K562 (cell line): ENCODE data around the gene CCNQ. TPM values are rescaled to one million over a fixed set of nuclear protein-coding genes. Genes with fewer than 3 reads are reported as not detected.

Experiments used
- ATAC-seq: fragments of 200-7000 bp; cut with Tn5 transposase; 3 replicates; pipeline ENCODE4 v1.9.1; 2020; ENCODE audit warnings: moderate library complexity
- BruUV-seq: library from RNA; stranded (reverse); fragments of 400-500 nt; replicated peaks from 2 replicates; lab custom pipeline; 2021; lab: Mats Ljungman, UMichigan
- CTCF ChIA-PET: fragments of 300-600 bp; formaldehyde crosslinking; extraction: SDS; loops from one replicate; lab custom pipeline; 2021; ENCODE audit warnings: low intra/inter-chr PET ratio; lab: Yijun Ruan, JAX
- POLR2A ChIA-PET: fragments of 300-600, 350-650 bp; sonication (Branson Sonifier 250); formaldehyde crosslinking; extraction: SDS; loops from one replicate; lab custom pipeline; 2021; ENCODE audit warnings: antibody characterized with exemption, inconsistent platforms; lab: Yijun Ruan, JAX
- DNase-seq, 4 experiments: peaks; one replicate each; pipeline versions ENCODE4 v3.0.0 to v3.0.0-alpha.2; 2011 to 2018; ENCODE audit warnings: low spot score in 3 of 4, mixed read lengths in 3 of 4; ENCODE audit errors: extremely low read depth in 1 of 4
- FAIRE-seq: peaks from 2 replicates; lab custom pipeline; 2011; peaks lifted over from hg19 to GRCh38; lab: Jason Lieb, UNC
- H2AFZ ChIP-seq: 2 replicates; pipeline ENCODE4 v1.6.0; 2011; ENCODE audit warnings: low read depth, low read length, control low read depth, inconsistent platforms
- H3K27ac ChIP-seq: fragments of 200-600 bp; 3 replicates; pipeline ENCODE4 v1.8.0; 2011; ENCODE audit warnings: low read depth, mild to moderate bottlenecking, control low read depth, inconsistent platforms, low read length, moderate library complexity, mixed read lengths; ENCODE audit errors: extremely low read depth
- H3K27me3 ChIP-seq, 2 experiments: fragments of 300-600 bp in 1 of 2; 2 replicates in 1 of 2; 3 replicates in 1 of 2; pipeline versions ENCODE4 v1.6.0 to v1.8.0; 2011; ENCODE audit warnings: inconsistent platforms in 2 of 2, low read length in 2 of 2, mild to moderate bottlenecking in 1 of 2, mixed read lengths in 1 of 2, moderate library complexity in 1 of 2; ENCODE audit not compliant: control insufficient read depth in 2 of 2, insufficient read depth in 2 of 2
- H3K36me3 ChIP-seq: fragments of 300-600 bp; 3 replicates; pipeline ENCODE4 v1.8.0; 2011; ENCODE audit warnings: mild to moderate bottlenecking, low read length, inconsistent platforms; ENCODE audit not compliant: control insufficient read depth, insufficient read depth
- H3K4me1 ChIP-seq, 2 experiments: fragments of 200-600 bp in 1 of 2; replicated peaks in 1 of 2; 2 replicates in 1 of 2; 3 replicates in 1 of 2; pipeline versions ENCODE4 v1.5.1 to v1.8.0; 2011; ENCODE audit warnings: inconsistent platforms in 2 of 2, low read length in 2 of 2, mild to moderate bottlenecking in 1 of 2, mixed read lengths in 1 of 2, moderate library complexity in 1 of 2; ENCODE audit not compliant: control insufficient read depth in 2 of 2, insufficient read depth in 2 of 2
- H3K4me2 ChIP-seq: 2 replicates; pipeline ENCODE4 v1.6.1; 2011; ENCODE audit warnings: low read length, control low read depth, inconsistent platforms, mixed read lengths; ENCODE audit not compliant: insufficient read depth
- H3K4me3 ChIP-seq: fragments of 200-600 bp; sonication (generic), shearing (Covaris generic); 2 replicates; pipeline ENCODE4 v1.5.1; 2016; ENCODE audit warnings: control low read depth, inconsistent platforms
- H3K79me2 ChIP-seq: fragments of 200-600 bp; 3 replicates; pipeline ENCODE4 v1.8.0; 2011; ENCODE audit warnings: low read length, inconsistent platforms; ENCODE audit not compliant: control insufficient read depth, insufficient read depth
- H3K9ac ChIP-seq, 2 experiments: 2 replicates each; pipeline versions ENCODE4 v1.6.0 to v1.6.1; 2011; ENCODE audit warnings: low read depth in 2 of 2, low read length in 2 of 2, control low read depth in 1 of 2, inconsistent platforms in 1 of 2, mild to moderate bottlenecking in 1 of 2, mixed read lengths in 1 of 2; ENCODE audit not compliant: insufficient read depth in 1 of 2
- H3K9me1 ChIP-seq: one replicate; pipeline ENCODE4 v1.6.0; 2011; ENCODE audit warnings: inconsistent platforms, mild to moderate bottlenecking, low read length, moderate library complexity; ENCODE audit not compliant: control insufficient read depth, insufficient read depth
- H3K9me3 ChIP-seq: replicated peaks from 2 replicates; pipeline ENCODE4 v1.5.1; 2011; ENCODE audit warnings: low read depth, low read length, inconsistent platforms; ENCODE audit not compliant: control insufficient read depth, insufficient read depth
- H4K20me1 ChIP-seq: replicated peaks from 2 replicates; pipeline ENCODE4 v1.6.1; 2011; ENCODE audit warnings: low read length, inconsistent platforms, mixed read lengths; ENCODE audit not compliant: control insufficient read depth, insufficient read depth
- ZFP36 ChIP-seq: fragments of 150-350 bp; IDR thresholded peaks from 2 replicates; pipeline ENCODE4 v1.6.1; 2018; ENCODE audit warnings: low read length, low read depth; ENCODE audit not compliant: partially characterized antibody
- WGBS: fragments of 100-300 bp; shearing (Covaris generic); methylation state at CpG from one replicate; pipeline ENCODE4 v1.1.6; 2016; ENCODE audit warnings: low coverage, mixed read lengths; ENCODE audit not compliant: insufficient coverage; ENCODE audit errors: missing lambda C conversion rate; 5-methylcytosine and 5-hydroxymethylcytosine counted together
- in situ Hi-C: fragments of 300-500 bp; cut with MboI; formaldehyde crosslinking; loops from 4 replicates; pipeline ENCODE4 v1.15.0; 2018; ENCODE audit warnings: inconsistent platforms, mixed read lengths
- intact Hi-C: fragments of 100-400 bp; cut with micrococcal nuclease; formaldehyde crosslinking; loops from 2 replicates; pipeline ENCODE4 v1.14.2; 2022
- polyA plus RNA-seq, 8 experiments: library from polyadenylated mRNA; depleted of rRNA in 4 of 8; stranded (reverse) in 5 of 8; unstranded in 3 of 8; fragments of >200 nt; fragmentation: Nextera tagmentation in 2 of 8; fragmentation: Illumina TruSeq in 1 of 8; extraction: Ambion mirVana in 2 of 8; extraction: Trizol in 1 of 8; gene quantifications; 2 replicates each; pipeline versions ENCODE4 v1.2.1 to v1.2.3, GENCODE V29; 2011 to 2014; ENCODE audit warnings: inconsistent platforms in 1 of 8, missing spikeins in 1 of 8
- total RNA-seq, 7 experiments: library from RNA; depleted of rRNA in 6 of 7; stranded (reverse); fragments of >200 nt in 6 of 7; fragmentation: Illumina TruSeq in 2 of 7; extraction: Trizol in 2 of 7; gene quantifications; 2 replicates each; pipeline versions ENCODE4 v1.2.1 to v1.2.3, GENCODE V29; 2011 to 2021; ENCODE audit warnings: low replicate concordance in 1 of 7
- TF ChIP-seq, protein P1 (sequence below), 3 experiments: IDR thresholded peaks in 2 of 3; conservative IDR thresholded peaks in 1 of 3; 2 replicates each; pipeline ENCODE4 v1.5.1; 2011 to 2012; ENCODE audit warnings: low read length in 3 of 3, mild to moderate bottlenecking in 3 of 3, control low read depth in 2 of 3, improper control_type of control experiment in 1 of 3, inconsistent platforms in 1 of 3, low read depth in 1 of 3, mixed read lengths in 1 of 3, moderate library complexity in 1 of 3; ENCODE audit not compliant: insufficient read depth in 2 of 3

CCNQ gene
- total and polyA plus RNA-seq, 9 of the 15 experiments (the other 6 are each of a cell fraction or from before 2014, with no cell fraction given), result 0.92 to 53.8 (median 25.3) TPM

- Histone ChIP-seq H3K79me2 (no peaks in the 10 kb centered on the region), H3K36me3 (no peaks in the 10 kb centered on the region), H3K4me1 (peaks cover 2 to 65% of the 10 kb centered on the region in 2 experiments; a peak in 3 of 5 replicates), H3K9me3 (no peaks in the 10 kb centered on the region), H3K9me1 (no peaks in the 10 kb centered on the region), H3K4me3 (no peak overlapping the region), H3K27ac (no peak overlapping the region), H3K9ac (no peak overlapping the region), H4K20me1 (no peaks in the 10 kb centered on the region), H2AFZ (no peak overlapping the region), H3K27me3 (peaks cover 0 to 41% of the 10 kb centered on the region in 2 experiments; a peak in 4 of 5 replicates), H3K4me2 (no peak overlapping the region)
- BruUV-seq, result no TSS peak
- no peak for DNase-seq
- in situ Hi-C loops, result no loop called here
- intact Hi-C loops, result no loop called here
- ChIA-PET CTCF (no interaction called here), POLR2A (interaction anchor here (0.6 to 0.7 kb wide), 2 partner anchors 46 to 65 kb away, joined by 3 read pairs; no protein-coding TSS in a partner anchor)
- ATAC-seq, result no peak
- WGBS, result 16% methylated on average over 13 of the region's 28 CpGs
- TF ChIP-seq ZFP36, result no peak
- TF ChIP-seq, protein P1, sequence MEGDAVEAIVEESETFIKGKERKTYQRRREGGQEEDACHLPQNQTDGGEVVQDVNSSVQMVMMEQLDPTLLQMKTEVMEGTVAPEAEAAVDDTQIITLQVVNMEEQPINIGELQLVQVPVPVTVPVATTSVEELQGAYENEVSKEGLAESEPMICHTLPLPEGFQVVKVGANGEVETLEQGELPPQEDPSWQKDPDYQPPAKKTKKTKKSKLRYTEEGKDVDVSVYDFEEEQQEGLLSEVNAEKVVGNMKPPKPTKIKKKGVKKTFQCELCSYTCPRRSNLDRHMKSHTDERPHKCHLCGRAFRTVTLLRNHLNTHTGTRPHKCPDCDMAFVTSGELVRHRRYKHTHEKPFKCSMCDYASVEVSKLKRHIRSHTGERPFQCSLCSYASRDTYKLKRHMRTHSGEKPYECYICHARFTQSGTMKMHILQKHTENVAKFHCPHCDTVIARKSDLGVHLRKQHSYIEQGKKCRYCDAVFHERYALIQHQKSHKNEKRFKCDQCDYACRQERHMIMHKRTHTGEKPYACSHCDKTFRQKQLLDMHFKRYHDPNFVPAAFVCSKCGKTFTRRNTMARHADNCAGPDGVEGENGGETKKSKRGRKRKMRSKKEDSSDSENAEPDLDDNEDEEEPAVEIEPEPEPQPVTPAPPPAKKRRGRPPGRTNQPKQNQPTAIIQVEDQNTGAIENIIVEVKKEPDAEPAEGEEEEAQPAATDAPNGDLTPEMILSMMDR (IDR thresholded peaks at IDR 0.05 in 2 of 3, conservative IDR thresholded peaks at IDR 0.05 in 1 of 3; ENCODE audit: insufficient read depth in 2 of 3, low read depth in 1 of 3, low read length in 3 of 3), result 0 out of 6 replicates have a peak, but pooled peaks of 1 of the 3 experiments have one; percentile 21
- no peak for FAIRE-seq
Observed at GRCh38 chrX:153639177-153640044, 40.5 kb upstream of the CCNQ start.
